Body of pancreas (tissue), 4 donors: ENCODE results near the gene CPLX1. TPM values are rescaled to one million over a fixed set of nuclear protein-coding genes. Genes with fewer than 3 reads are reported as not detected.

Source experiments
- ATAC-seq: fragments of 150-250 bp; one replicate; pipeline ENCODE4 v1.9.1; 2016
- DNase-seq, 4 donors: peaks; one replicate each; pipeline ENCODE4 v3.0.0-alpha.2; 2019
- H3K27ac ChIP-seq, 4 donors: fragments of 200-600 bp; sonication (generic); 1 replicate in 3 of 4; 2 replicates in 1 of 4; pipeline versions ENCODE4 v1.5.1 to v1.6.1; 2016 to 2019; ENCODE audit warnings: mild to moderate bottlenecking in 1 of 4, mixed read lengths in 1 of 4, moderate library complexity in 1 of 4
- H3K27me3 ChIP-seq, 2 donors: fragments of 200-600 bp; sonication (generic); one replicate each; pipeline ENCODE4 v1.6.0; 2016; ENCODE audit warnings: mild to moderate bottlenecking in 1 of 2
- H3K36me3 ChIP-seq, 2 donors: fragments of 200-600 bp; sonication (generic); replicated peaks in 1 of 2; 2 replicates each; pipeline ENCODE4 v1.5.1; 2016; ENCODE audit warnings: low read depth in 2 of 2; ENCODE audit not compliant: insufficient read depth in 1 of 2
- H3K4me1 ChIP-seq: fragments of 200-600 bp; sonication (generic); one replicate; pipeline ENCODE4 v1.6.0; 2016
- H3K4me3 ChIP-seq, 2 donors: fragments of 200-600 bp; sonication (generic); 1 replicate in 1 of 2; 2 replicates in 1 of 2; pipeline ENCODE4 v1.5.1; 2016 to 2019
- H3K9me3 ChIP-seq, 3 donors: fragments of 200-600 bp; sonication (generic); 1 replicate in 2 of 3; 2 replicates in 1 of 3; pipeline ENCODE4 v1.5.1; 2016
- POLR2A ChIP-seq, 3 donors: fragments of 450-650 bp; IDR thresholded peaks; one replicate each; pipeline ENCODE4 v1.6.1; 2016; ENCODE audit warnings: antibody characterized with exemption in 3 of 3, mild to moderate bottlenecking in 2 of 3
- WGBS, 2 donors: methylation state at CpG; one replicate each; pipeline ENCODE4 v1.1.5; 2017; 5-methylcytosine and 5-hydroxymethylcytosine counted together
- intact Hi-C: fragments of 100-400 bp; cut with DNase I; formaldehyde crosslinking; loops from one replicate; pipeline ENCODE4 v1.15.1; 2023
- total RNA-seq, 2 donors: library from RNA; depleted of rRNA; stranded (reverse); fragments of >200 nt; gene quantifications; one replicate each; pipeline ENCODE4 v1.1.0, GENCODE V29; 2016
- TF ChIP-seq, protein P1 (sequence below), 7 experiments: fragments of 450-650 bp in 4 of 7; fragments of 200-600 bp in 3 of 7; sonication (generic) in 3 of 7; IDR thresholded peaks; one replicate each; pipeline ENCODE4 v1.5.1; 2016 to 2019; ENCODE audit warnings: antibody characterized with exemption in 7 of 7

CPLX1 gene
- total RNA-seq, 2 donors from 2014 or later, result 0.52 to 2.0 TPM

GRCh38 chr4:764405-765169, 61.3 kb downstream of the CPLX1 start:
- no peak for TF ChIP-seq POLR2A (IDR thresholded peaks at IDR 0.05)
- TF ChIP-seq, protein P1, sequence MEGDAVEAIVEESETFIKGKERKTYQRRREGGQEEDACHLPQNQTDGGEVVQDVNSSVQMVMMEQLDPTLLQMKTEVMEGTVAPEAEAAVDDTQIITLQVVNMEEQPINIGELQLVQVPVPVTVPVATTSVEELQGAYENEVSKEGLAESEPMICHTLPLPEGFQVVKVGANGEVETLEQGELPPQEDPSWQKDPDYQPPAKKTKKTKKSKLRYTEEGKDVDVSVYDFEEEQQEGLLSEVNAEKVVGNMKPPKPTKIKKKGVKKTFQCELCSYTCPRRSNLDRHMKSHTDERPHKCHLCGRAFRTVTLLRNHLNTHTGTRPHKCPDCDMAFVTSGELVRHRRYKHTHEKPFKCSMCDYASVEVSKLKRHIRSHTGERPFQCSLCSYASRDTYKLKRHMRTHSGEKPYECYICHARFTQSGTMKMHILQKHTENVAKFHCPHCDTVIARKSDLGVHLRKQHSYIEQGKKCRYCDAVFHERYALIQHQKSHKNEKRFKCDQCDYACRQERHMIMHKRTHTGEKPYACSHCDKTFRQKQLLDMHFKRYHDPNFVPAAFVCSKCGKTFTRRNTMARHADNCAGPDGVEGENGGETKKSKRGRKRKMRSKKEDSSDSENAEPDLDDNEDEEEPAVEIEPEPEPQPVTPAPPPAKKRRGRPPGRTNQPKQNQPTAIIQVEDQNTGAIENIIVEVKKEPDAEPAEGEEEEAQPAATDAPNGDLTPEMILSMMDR (IDR thresholded peaks at IDR 0.05), result no peak
- no peak for ATAC-seq

DNA sequence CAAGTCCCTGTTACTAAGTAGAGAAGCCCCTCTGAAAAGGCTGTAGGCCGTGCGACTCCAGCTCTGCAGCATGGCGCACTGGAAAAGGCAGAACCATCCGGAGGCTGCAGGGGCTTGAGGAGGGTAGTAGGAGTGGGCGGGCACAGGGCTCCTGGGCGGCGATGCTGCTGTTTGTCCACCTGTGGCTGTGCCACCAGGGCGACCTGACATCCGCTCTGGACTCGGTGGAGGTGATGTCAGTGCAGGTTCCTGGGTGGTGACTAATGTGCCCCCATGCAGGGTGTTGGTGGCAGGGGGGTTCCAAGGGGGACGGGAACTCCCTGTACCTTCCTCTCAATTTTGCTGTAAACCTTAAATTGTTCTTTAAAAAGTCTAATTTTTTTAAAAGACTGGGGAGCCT, 62.0 kb downstream of the CPLX1 start:
- peaks cover 0 to 86% (median 0%) of the 10 kb centered on the region in 3 donors for H3K9me3 ChIP-seq
- peaks cover 14 to 28% of the 10 kb centered on the region in 2 donors for H3K36me3 ChIP-seq
- no peak for ATAC-seq
- H3K4me1 ChIP-seq, result no peaks in the 10 kb centered on the region
- WGBS, 2 donors, result 87 to 96% methylated on average over 3 to 11 of the region's 11 CpGs
- H3K27ac ChIP-seq, result no peak overlapping the region
- no peak for DNase-seq
- no peaks in the 10 kb centered on the region for H3K27me3 ChIP-seq
- H3K4me3 ChIP-seq, result no peak overlapping the region
- intact Hi-C loops, result no loop called here
- no peak for TF ChIP-seq POLR2A (IDR thresholded peaks at IDR 0.05)
- TF ChIP-seq, protein P1 (IDR thresholded peaks at IDR 0.05), result no peak

More at GRCh38 chr4:764405-765169, 61.3 kb downstream of the CPLX1 start:
- Histone ChIP-seq H3K9me3 (peaks cover 0 to 93% (median 0%) of the 10 kb centered on the region in 3 donors), H3K4me3 (no peak overlapping the region), H3K27ac (no peak overlapping the region), H3K27me3 (no peaks in the 10 kb centered on the region), H3K36me3 (peaks cover 18 to 28% of the 10 kb centered on the region in 2 donors), H3K4me1 (no peaks in the 10 kb centered on the region)
- intact Hi-C loops, result no loop called here
- WGBS, 2 donors, result 83 to 85% methylated on average over 14 to 16 of the region's 16 CpGs
- DNase-seq, result no peak

DNA sequence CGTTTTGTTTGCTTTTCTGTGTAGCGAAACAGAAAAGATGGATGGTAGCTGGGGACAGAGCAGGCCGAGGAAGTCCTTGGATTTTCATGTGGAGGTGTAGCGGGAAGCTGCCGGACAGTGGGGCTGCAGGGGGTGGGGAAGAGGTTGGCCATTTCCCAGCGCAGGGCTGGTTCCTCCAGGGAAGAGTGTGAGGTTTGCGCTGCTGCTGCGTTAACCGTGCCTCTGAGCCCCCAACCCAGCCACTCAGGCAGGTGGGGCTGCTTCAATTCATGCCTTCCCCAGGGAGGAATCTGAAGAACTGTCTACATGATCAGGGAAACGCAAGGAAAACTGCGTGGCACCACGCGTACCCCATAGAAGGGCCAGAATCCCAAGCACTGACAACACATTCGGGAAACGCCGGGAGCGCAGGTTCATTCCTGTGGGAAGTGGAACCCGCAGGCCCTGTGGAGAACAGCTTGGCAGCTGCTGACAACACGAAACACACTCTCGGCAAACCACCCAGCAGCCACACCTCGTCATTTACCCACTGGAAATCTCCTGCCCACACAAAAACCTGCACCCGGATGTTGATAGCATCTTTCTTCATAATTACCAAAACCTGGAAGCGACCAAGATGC, 62.6 kb downstream of the CPLX1 start:
- TF ChIP-seq, protein P1 (IDR thresholded peaks at IDR 0.05), result no peak
- no peak for TF ChIP-seq POLR2A (IDR thresholded peaks at IDR 0.05)
- no peaks in the 10 kb centered on the region for H3K27me3 ChIP-seq
- intact Hi-C loops, result no loop called here
- H3K36me3 ChIP-seq, result peaks cover 12 to 28% of the 10 kb centered on the region in 2 donors
- ATAC-seq (no peak), DNase-seq (no peak)
- no peaks in the 10 kb centered on the region for H3K4me1 ChIP-seq
- WGBS, 2 donors, result 93 to 95% methylated on average over 22 to 23 of the region's 23 CpGs
- peaks cover 0 to 84% (median 0%) of the 10 kb centered on the region in 3 donors for H3K9me3 ChIP-seq
- no peak overlapping the region for H3K27ac ChIP-seq
- no peak overlapping the region for H3K4me3 ChIP-seq

DNA sequence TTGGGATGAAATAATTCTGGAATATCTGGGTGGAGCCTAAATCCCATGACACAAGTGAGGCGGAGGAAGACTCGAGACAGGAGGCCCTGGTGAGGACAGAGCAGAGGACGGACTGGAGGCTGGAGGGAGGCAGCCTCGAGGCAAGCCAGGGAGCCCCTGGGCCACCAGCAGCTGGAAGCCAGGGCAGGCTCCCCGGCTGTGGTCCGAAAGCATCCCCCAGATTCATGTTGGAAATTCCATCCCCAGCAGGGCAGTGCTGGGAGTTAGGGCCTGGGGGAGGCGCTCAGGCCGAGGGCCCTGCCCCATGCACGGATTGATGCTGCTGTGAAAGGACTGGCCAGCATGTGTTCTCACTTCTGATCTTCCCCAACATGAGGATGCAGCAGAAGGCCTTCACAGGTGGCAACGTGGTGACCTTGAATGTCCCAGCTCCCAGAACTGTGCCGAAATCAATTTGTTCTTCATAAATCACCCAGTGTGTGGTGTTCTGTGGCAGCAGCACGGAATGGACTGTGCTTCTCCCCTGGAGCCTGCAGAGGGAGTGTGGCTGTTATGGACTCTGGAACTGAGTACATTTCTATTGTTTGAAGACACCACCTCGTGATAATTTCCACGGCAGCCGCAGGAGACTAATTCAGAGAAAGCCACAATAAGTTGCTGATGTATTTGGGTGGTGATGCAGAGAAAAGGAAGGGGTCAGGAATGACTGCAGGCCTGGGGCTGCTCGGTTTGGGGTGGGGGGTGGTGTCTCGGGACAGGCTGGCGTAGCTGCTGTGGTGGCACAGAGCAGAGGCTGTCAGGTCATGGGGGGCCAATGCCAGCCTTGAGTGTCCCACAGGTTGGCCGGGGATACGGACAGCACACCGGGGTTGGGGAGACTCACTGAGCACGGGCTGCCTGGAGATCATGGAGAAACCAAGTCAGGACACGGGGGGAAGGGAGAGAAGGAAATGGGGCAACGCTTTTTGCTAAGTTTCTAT, 63.4 kb downstream of the CPLX1 start:
- TF ChIP-seq, protein P1 (IDR thresholded peaks at IDR 0.05), result peak in 3 of 7 experiments; percentile 24 to 40 (median 34)
- no peak for TF ChIP-seq POLR2A (IDR thresholded peaks at IDR 0.05)
- peak; percentile 61 for ATAC-seq
- DNase-seq, result peak in 1 of 4 donors; percentile 39
- 79 to 81% methylated on average over 24 of the region's 24 CpGs for WGBS, 2 donors
- H3K4me3 ChIP-seq, result no peak overlapping the region
- H3K36me3 ChIP-seq, result peaks cover 11 to 28% of the 10 kb centered on the region in 2 donors
- H3K4me1 ChIP-seq, result no peaks in the 10 kb centered on the region
- no peaks in the 10 kb centered on the region for H3K27me3 ChIP-seq
- H3K9me3 ChIP-seq, result peaks cover 0 to 78% (median 0%) of the 10 kb centered on the region in 3 donors
- no peak overlapping the region for H3K27ac ChIP-seq
- intact Hi-C loops, result no loop called here
